HG02885 (cell line): Measurements from ENCODE around the gene GHRH.

Experiments used
- ATAC-seq: cut with Tn5 transposase; IDR thresholded peaks from one replicate; pipeline ENCODE4 v1.9.1; 2021; ENCODE audit warnings: mild to moderate bottlenecking; ENCODE audit not compliant: unreplicated experiment, poor library complexity

GHRH gene

DNA sequence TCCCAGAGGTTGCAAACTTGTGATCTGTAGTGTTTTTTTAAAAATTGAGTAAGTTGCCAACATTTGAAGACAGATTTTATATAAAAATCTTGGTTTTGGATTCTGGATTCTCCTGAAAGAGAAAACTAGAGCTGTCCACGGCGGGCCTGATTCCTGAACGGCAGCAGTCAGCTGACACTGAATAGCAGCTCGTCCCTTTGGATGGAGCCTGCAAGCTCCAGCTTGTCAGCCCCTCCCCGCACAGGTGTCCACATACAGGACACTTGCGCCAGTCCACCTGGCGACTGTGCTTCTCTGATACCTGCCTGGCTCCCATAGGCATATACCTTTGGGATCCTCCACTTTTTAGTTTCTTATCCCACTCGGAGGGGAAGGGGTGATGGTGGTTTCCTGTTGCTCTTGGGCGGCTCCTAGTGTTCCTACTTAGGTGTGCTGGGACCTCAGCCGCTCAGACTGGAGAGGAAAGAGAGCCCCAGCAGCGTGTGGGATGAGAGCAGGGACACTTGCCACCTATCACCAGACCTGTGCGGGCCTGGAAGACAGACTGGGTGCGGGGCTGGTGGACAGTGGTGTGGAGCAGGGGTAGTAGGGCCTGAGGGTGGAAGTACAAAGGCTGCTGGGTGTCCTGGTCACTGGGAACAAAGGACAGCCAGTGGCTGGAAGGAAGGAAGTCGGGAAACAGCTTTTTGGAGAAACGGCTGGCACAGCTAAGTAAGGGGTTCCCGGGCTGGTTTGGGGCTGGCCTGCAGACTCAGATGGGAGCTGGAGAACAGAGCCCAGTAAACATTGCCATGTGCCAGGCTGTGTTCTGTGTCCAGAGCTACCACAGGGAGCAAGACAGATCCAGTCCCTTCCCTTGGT, 18.3 kb downstream of the GHRH start:
- ATAC-seq = no peak

DNA sequence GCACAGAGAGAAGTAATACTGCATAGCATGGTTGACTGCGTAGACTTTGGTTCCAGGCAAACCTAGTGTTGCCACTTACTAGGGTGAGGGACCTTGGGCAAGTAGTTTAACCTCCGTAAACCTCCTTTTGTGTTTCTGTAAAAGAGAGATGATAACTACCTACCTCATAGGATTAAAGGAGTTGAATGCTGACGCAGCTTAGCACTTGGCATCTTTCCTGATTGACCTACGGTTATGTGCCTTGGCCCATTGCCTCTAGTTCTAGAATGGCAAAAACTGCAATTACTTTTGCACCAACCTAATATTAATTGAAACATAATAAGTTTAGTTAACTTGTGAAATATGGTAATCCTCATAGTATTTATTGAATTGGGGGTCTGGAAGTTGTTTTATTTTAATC, 19.1 kb downstream of the GHRH start:
- ATAC-seq = no peak

DNA sequence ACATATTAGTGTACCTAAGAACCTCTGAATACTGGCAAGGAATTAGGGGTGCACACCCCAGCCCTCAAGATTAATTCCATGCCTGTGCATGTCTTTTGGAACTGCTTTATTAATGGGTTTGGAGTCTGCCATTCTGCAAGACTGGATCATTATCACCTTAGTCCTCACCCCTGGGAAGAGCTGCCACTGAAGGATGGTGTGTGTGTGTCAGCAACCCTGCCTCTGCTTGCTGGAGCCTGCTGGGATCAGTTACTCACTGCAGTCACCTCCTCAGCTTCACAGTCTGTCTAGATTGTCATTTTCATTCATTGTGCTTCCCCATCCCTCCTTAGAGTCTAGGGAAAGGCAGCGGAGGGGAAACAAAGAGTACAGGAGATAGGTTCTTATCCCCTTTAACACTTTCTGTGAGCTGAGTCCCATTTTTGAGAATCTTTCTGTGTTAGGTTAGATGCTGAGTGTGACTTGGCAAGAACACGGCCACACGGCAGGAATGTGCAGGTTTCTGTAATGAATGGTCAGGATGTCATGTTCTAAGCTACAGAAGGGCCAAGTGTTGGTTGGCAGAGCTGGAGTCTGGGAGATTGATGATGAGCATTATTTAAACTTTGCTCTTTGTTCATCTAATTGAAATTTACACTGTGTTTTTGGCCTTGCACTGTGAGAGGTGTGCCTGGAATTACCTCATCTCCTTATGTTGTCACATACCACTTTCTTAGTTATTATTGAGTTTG, 21.1 kb downstream of the GHRH start:
- no peak for ATAC-seq

DNA sequence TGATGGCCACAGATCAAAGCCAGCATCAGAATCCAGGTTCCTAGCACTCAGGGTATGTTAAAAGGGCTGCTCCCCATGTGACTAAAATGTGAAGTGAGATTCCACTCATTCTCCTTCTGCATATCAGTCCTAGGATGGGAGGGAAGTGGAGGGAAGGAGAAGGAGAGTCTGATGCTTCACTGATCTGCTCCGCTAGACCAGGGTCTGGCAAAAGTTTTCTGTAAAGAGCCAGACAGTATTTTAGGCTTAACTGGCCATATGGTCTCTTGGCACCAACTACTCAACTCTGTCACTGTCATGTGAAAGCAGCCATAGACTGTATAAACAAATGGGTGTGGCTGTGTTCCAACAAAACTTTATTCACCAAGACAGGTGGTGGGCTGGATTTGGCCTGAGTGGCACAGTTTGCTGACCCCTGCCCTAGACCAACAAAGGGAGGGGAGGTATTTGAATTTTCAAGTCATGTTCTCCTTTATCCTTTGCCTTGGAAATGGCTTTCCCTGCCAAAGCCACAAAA, 22.6 kb downstream of the GHRH start:
- no peak for ATAC-seq

DNA sequence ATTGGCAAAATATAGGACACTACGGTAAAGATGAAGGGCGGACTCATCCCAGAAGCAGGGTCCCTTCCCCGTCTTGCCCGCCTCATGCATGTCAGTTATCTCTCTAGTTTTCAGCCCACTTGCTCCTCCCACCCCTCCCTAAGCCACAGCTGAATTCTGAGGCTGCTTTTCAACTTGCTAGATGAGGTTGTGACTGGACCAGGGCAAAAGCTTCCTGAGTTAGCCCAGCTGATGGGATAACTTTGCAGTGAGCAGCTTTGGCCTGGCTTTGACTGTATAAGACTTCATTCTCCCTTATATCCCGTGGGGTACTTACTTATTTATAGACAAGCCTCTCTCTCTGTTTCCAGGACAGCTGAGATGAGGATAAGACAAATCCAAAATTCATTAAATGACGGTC, 23.2 kb downstream of the GHRH start:
- ATAC-seq = no peak

DNA sequence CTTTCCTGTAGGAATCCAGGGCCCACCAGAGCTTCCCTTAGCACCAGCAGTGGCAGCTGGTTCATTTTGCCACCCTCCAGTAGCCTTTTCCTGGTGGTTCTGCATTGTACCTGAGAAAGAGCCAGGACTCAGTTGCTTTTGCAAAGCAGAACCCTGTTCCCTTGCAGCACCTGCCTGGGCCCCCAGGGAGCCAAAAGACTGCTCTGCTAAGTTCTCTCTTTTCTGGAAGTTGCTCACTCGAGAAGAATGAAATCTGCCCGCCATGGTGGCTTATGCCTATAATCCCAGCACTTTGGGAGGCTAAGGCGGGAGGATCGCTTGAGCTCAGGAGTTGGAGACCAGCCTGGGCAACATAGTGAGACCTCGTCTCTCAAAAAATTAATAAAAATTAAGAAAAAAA, 24.0 kb downstream of the GHRH start:
- ATAC-seq = no peak

DNA sequence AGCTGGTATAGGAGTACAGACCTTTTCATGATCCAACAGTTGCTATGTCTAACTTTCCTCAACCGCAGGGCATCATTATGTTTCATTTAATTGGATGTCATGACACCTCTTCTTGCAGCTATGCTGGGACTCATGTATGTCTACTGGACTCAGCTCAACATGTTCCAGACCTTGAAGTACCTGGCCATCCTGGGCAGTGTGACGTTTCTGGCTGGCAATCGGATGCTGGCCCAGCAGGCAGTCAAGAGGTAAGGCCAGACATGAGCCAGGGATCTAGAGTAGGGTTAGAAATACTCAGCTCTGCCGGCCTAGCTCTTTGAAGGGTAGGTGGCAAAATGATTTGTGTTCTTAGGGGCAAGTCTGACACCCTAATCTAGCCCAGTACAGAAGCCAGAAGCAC, 25.2 kb downstream of the GHRH start:
- no peak for ATAC-seq

DNA sequence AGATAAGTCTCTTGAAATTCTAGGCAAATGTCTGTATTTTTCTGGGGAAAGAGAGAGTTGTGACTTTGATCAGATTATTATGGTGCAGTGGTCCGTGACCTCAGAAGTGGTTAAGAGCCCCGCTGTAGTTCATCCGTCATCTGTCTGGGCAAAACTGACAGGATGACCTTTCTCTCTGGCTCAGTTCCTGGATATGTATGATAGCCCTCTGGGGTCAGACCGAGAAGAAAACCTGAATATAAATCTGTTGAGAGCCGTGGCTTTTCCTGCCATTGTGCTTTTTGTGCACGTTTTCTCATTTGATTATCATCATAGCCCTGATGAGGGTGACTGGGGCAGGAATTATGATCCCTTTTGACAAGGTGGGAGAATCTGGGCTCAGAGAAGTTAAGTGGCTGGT, 26.5 kb downstream of the GHRH start:
- ATAC-seq = no peak

DNA sequence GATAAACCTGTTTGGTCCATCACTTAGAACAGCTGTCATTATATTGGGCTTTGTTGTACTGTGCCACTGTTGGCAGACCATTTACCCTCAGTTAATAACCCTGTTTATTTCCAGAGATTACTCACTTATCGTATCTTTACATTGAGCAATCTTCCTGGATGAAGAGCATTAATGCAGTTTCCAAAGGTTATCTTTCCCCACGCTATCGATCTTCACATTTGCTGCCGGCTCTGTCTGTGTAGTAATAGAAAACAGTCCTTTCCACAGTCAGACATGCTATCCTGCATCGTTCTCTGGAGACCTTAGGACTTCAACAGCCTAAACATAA, 27.4 kb downstream of the GHRH start:
- ATAC-seq = no peak

DNA sequence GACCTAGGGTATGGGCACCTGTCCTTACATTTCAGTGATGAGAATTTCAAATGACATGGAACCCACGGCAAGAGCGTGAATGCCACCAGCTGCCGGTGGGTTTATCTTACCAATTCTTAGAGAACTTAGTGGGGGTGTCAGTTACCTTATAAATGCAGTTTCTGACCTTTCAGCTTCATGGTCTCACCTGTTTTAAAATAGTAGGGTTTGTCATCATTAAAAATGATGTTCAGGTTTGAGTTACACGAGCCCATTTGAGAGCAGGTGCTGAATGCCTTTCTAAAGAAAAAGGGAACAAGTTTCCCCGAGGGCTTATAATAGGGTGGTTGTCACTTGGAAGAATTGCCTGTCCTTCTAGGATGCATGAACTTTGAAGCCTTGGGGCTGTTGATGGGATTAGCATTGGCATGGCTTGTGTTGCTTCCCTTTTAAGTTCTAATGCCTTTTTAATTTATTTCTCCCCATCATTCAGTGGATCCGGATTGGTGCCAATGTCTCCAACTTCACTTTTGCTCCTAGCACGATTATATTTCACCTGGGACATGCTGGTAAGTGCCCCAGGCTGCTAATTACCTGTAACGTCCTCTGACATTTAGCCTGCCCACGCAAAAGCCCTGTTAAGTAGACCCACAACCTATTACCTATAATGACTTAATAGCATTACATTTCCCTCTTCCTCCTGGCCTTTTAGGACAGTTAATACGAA, 27.9 kb downstream of the GHRH start:
- ATAC-seq = no peak

DNA sequence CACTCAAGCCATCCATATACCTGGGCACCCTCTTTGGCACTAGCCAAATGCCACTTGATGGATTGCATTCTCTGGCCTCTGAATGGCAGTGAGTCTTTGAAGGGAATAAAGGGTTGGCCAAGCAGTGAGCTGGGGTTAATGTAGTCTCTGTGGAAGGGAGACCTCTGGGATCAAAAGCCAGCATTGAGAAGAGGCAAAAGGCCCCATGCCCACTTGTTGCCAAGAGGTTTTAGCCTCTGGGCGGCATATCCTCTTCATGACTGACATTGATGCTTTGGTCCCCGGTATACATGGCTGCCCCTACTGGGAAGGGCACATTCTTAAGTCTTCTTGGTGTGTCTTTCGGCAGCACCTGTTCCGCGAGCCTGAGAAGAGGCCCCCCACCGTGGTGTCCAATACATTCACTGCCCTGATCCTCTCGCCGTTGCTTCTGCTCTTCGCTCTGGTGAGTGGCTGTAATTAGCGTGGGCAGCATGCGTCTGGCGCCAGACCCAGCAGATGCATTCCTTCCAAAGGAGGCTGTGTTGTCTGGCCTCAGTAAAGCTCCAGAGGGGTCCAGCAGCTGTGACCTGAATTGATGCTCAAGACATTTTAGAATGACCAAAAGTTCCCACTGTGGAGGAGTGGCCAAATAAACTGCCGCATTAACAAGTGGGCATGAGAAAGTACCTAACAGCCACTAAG, 29.5 kb downstream of the GHRH start:
- no peak for ATAC-seq

DNA sequence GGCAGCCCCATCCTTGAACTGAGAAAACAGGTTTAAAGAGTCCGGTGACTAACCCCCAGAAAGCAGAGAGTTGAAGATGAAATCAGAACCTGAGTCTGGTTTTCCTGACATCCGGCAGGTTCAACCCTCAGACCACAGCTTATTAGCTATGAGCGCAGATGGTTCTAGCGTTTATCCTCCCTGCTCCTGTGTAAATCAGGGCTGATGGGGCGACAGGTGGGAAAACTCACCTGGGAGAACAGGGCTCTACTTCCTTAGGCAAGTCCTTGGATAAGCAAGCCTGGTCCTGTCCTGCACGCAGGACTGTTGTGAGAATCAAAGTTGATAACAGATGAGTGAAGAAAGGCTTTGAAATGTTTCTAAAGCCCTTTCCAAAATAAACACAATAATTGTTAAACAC, 31.4 kb downstream of the GHRH start:
- no peak for ATAC-seq

DNA sequence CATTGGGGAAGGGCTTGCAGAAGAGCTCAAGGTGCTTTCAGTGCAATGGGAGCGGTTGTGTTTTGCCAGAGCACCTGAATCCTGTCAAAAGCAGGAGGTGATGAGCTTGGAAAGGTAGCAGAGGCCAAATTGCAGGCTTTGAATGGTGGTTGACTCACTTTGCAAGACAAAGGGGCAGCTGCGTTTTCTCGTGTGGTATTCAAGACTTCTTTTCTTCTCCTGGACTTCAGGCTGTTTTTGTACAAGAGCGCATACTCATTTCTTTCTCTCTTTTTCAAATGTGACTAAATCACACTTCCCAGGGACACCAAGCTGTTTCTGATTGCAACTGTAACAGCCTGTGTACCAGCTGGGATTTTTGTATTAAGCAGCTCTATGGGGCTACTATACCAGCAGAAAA, 32.3 kb downstream of the GHRH start:
- ATAC-seq = no peak

DNA sequence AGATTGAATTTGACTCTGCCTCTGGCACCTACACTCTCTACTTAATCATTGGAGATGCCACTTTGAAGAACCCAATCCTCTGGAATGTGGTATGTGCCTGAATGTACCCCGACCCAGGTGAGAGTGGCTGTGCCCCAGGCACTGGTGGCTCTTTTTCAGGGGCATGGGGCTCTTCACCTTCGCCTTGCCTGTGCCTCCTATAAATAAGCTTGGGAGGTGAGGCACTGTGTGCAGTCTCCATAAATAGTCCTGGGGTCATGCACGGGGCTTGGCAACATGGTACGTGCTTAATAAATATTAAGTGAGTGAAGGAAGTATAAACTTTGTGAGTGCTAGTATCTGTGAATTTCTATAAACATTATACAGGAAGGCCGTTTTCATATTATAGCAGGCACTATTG, 33.0 kb downstream of the GHRH start:
- ATAC-seq = no peak

DNA sequence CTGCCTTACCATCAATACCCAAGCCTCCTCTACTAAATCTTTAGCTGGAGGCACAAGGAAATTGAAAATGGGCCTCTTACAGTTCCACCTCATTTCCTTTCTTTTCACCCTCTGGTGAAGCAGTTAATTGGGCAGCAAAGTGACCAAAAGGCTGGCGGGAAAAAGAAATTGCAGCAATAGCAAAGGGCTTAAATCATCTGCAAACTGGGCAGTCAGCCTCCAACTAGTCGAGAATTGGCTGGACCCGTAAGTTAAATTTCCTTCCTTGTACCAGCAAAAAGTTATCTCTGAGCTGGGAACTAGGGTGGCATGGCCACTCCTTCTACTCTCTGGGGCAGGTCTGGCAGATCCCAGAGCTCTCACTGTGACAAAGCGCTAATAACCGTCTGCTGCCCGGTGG, 33.5 kb downstream of the GHRH start:
- no peak for ATAC-seq

DNA sequence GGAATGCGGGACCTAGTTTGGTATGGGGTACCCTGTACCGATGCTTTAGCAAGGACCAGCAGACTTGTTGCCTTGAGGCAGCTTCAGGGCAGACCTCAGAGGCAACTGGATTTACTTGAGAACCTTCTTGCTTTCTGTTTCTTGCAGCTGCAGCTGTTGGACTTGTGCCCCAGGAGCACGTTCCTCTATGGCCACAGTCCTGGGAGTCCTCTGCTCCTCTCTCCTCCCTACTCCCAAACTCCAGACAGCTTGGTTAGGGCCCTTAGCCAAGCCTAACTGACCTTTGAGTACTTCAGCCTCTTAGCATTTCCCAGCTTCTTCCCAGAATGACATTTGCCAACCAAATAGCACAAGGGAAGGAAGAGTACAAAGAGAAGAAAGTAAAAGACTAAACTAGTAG, 34.7 kb downstream of the GHRH start:
- ATAC-seq = no peak

DNA sequence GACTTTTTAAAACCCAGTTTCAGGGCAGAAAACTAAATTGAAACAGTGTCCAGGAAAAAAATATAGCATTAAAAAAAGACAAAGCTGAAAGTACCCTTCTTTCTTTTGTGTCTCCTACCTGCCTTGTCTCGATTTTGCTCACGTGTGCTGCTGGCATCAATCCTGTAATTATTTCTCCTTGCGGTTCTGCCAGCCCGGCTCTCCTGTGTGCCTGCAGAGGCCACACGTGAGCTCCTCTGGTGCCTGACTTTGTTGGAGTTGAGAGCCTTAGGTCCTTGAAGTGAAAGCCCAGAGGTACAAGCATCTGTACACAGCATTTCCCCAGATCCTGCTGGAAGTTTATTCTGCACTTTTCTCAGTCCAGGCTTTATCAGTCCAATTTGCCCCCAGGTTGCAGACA, 36.5 kb downstream of the GHRH start:
- ATAC-seq = no peak

DNA sequence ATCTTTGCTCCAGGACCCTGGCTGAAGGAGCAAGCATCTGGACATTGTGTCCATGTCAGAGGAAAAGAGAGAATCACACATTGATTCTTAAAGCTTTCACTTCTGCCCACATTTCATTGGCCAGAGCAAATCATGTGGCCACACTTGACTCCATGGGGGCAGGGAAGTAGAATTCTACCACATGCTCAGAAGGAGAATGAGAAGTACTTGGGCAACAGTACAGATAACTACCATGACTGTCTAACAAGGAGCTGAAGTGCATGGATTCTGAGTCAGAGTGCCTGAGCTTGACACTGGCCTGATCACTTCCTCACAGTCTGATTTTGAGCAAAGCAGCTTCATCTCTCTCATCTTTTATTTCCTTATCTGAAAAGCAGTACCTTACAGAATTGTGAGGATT, 38.6 kb downstream of the GHRH start:
- ATAC-seq = no peak

DNA sequence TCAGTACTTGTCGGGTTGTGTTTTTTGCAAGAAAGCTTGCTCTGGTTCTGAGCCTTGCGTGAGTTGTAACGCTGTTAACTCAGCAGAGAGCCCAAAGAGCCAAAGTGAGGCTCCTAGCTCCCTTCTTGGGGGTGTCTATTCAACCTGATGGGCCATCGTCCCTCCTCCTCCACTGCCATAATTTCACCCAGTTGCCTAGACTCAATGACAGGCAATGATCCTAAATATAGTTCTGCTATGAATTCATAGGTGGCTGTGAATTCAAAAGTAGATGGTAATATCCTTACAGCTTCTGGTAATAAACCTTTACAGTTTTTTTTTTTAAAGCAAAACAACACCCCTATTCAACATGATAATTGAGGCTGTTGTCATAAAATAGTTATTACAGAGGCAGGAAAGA, 39.5 kb downstream of the GHRH start:
- ATAC-seq = no peak

DNA sequence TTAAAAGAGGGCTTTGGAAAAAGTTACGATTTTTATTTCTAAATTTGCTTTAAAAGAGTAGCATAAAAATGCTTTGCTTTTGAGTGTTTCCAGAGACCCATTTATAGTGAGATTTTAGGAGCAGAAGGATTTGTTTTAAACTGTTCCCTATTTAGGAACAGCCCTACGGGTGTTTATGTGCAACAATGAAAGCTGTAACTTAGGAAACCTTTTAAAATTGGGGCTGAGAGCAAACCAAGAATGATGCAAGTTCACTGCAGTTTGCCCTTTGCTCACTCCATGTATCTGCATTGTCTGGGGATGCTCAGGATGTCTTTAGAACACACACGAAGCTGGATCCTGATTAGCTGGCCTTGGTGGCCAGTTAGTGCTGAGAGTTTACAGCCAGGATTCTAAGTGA, 40.9 kb downstream of the GHRH start:
- no peak for ATAC-seq
